ENCODE data around the gene GAD2. TPM values are rescaled to one million over a fixed set of nuclear protein-coding genes. Genes with fewer than 3 reads are reported as not detected.

Gene GAD2
- total RNA-seq, 2 experiments from 2014 or later = not detected

GRCh38 chr10:26213157-26213800, 3.3 kb upstream of the GAD2 start:
- ChIA-PET POLR2A (interaction anchor here (0.5 kb wide), 1 partner anchor 325 kb away, joined by 3 read pairs; no protein-coding TSS in a partner anchor), CTCF (ENCODE audit: unreplicated experiment) (no interaction called here)
- Histone ChIP-seq H2AFZ (ENCODE audit: low read length) (no peak overlapping the region), H4K20me1 (ENCODE audit: insufficient read depth, low read length) (no peaks in the 10 kb centered on the region), H3K9me2 (ENCODE audit: insufficient read depth, low read length) (no peaks in the 10 kb centered on the region), H3K79me2 (ENCODE audit: insufficient read depth, low read depth, low read length) (no peaks in the 10 kb centered on the region), H3K9me3 (ENCODE audit: low read length) (no peaks in the 10 kb centered on the region), H3K36me3 (ENCODE audit: insufficient read depth, low read length) (no peaks in the 10 kb centered on the region), H3K4me3 (ENCODE audit: low read depth, low read length, poor library complexity, severe bottlenecking) (no peak overlapping the region), H3K4me1 (ENCODE audit: insufficient read depth, low read length, poor library complexity, severe bottlenecking) (no peaks in the 10 kb centered on the region), H3K27ac (ENCODE audit: low read depth, low read length, poor library complexity, severe bottlenecking) (no peak overlapping the region), H3K4me2 (ENCODE audit: low read length) (no peak overlapping the region)
- TF ChIP-seq CTCF (conservative IDR thresholded peaks at IDR 0.05; ENCODE audit: low read length) = no peak
- TF ChIP-seq EZH2phosphoT487 (IDR thresholded peaks at IDR 0.05; ENCODE audit: borderline replicate concordance, low read depth, low read length) = no peak
- intact Hi-C loops (cut with micrococcal nuclease; ENCODE audit: unreplicated experiment) = no loop called here
- BruUV-seq (replicated peaks) = no TSS peak
- no peak for DNase-seq (ENCODE audit: low spot score)

GRCh38 chr10:26214004-26214403, 2.6 kb upstream of the GAD2 start:
- H3K9me2 ChIP-seq (ENCODE audit: insufficient read depth, low read length) = no peaks in the 10 kb centered on the region
- TF ChIP-seq EZH2phosphoT487 (IDR thresholded peaks at IDR 0.05; ENCODE audit: borderline replicate concordance, low read depth, low read length) (no peak), CTCF (conservative IDR thresholded peaks at IDR 0.05; ENCODE audit: low read length) (no peak)
- no peak for DNase-seq (ENCODE audit: low spot score)
- no peaks in the 10 kb centered on the region for H3K9me3 ChIP-seq (ENCODE audit: low read length)
- no TSS peak for BruUV-seq (replicated peaks)
- intact Hi-C loops (cut with micrococcal nuclease; ENCODE audit: unreplicated experiment) = no loop called here
- no peaks in the 10 kb centered on the region for H3K79me2 ChIP-seq (ENCODE audit: insufficient read depth, low read depth, low read length)
- ChIA-PET CTCF (ENCODE audit: unreplicated experiment) (no interaction called here), POLR2A (no interaction called here)
- no peak overlapping the region for H2AFZ ChIP-seq (ENCODE audit: low read length)
- no peaks in the 10 kb centered on the region for H3K36me3 ChIP-seq (ENCODE audit: insufficient read depth, low read length)
- H3K4me3 ChIP-seq (ENCODE audit: low read depth, low read length, poor library complexity, severe bottlenecking) = no peak overlapping the region
- H3K4me1 ChIP-seq (ENCODE audit: insufficient read depth, low read length, poor library complexity, severe bottlenecking) = no peaks in the 10 kb centered on the region
- H3K27ac ChIP-seq (ENCODE audit: low read depth, low read length, poor library complexity, severe bottlenecking) = no peak overlapping the region
- no peak overlapping the region for H3K4me2 ChIP-seq (ENCODE audit: low read length)
- no peaks in the 10 kb centered on the region for H4K20me1 ChIP-seq (ENCODE audit: insufficient read depth, low read length)

GRCh38 chr10:26214551-26215395, 1.8 kb upstream of the GAD2 start:
- ChIA-PET POLR2A (no interaction called here), CTCF (ENCODE audit: unreplicated experiment) (no interaction called here)
- Histone ChIP-seq H3K27ac (ENCODE audit: low read depth, low read length, poor library complexity, severe bottlenecking) (no peak overlapping the region), H3K4me1 (ENCODE audit: insufficient read depth, low read length, poor library complexity, severe bottlenecking) (no peaks in the 10 kb centered on the region), H3K9me3 (ENCODE audit: low read length) (no peaks in the 10 kb centered on the region), H3K4me3 (ENCODE audit: low read depth, low read length, poor library complexity, severe bottlenecking) (no peak overlapping the region), H2AFZ (ENCODE audit: low read length) (0 out of 2 replicates have a peak overlapping the region, but pooled peaks have one; percentile 17), H3K79me2 (ENCODE audit: insufficient read depth, low read depth, low read length) (no peaks in the 10 kb centered on the region), H3K4me2 (ENCODE audit: low read length) (0 out of 2 replicates have a peak overlapping the region, but pooled peaks have one; percentile 6), H4K20me1 (ENCODE audit: insufficient read depth, low read length) (no peaks in the 10 kb centered on the region), H3K36me3 (ENCODE audit: insufficient read depth, low read length) (no peaks in the 10 kb centered on the region), H3K9me2 (ENCODE audit: insufficient read depth, low read length) (no peaks in the 10 kb centered on the region)
- intact Hi-C loops (cut with micrococcal nuclease; ENCODE audit: unreplicated experiment) = no loop called here
- no TSS peak for BruUV-seq (replicated peaks)
- TF ChIP-seq CTCF (conservative IDR thresholded peaks at IDR 0.05; ENCODE audit: low read length) (no peak), EZH2phosphoT487 (IDR thresholded peaks at IDR 0.05; ENCODE audit: borderline replicate concordance, low read depth, low read length) (no peak)
- DNase-seq (ENCODE audit: low spot score) = no peak

Data from OCI-LY7 (cell line).